ENCODE data around the gene N4BP2L2.

DNA sequence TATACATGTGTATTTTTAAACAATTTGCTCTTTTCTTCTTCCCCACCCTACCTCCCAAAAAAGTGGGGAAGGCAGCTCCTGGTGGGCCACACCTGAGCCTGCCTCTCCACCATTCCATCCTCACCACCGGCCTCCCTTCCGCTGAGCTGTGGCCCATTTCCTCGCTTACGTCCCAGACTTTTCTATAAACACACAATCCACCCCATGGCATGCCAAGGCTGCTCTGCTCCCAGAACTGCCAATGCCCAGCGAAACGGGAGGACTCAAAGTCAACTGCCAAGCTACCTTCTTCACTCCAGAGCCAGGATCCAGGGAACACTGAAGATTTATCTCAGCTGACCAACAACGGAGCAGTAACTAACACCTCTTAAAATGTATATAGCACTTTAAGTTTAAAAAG, 113.4 kb downstream of the N4BP2L2 start:
- TF ChIP-seq, protein P1, sequence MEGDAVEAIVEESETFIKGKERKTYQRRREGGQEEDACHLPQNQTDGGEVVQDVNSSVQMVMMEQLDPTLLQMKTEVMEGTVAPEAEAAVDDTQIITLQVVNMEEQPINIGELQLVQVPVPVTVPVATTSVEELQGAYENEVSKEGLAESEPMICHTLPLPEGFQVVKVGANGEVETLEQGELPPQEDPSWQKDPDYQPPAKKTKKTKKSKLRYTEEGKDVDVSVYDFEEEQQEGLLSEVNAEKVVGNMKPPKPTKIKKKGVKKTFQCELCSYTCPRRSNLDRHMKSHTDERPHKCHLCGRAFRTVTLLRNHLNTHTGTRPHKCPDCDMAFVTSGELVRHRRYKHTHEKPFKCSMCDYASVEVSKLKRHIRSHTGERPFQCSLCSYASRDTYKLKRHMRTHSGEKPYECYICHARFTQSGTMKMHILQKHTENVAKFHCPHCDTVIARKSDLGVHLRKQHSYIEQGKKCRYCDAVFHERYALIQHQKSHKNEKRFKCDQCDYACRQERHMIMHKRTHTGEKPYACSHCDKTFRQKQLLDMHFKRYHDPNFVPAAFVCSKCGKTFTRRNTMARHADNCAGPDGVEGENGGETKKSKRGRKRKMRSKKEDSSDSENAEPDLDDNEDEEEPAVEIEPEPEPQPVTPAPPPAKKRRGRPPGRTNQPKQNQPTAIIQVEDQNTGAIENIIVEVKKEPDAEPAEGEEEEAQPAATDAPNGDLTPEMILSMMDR (IDR thresholded peaks at IDR 0.05; ENCODE audit: borderline replicate concordance, extremely low read depth, low read length, poor library complexity, severe bottlenecking) = no peak
- no peak for TF ChIP-seq EZH2 (IDR thresholded peaks at IDR 0.05; ENCODE audit: borderline replicate concordance, low read depth, low read length, severe bottlenecking)
